Pancreas (tissue), 10 donors: ENCODE data around the gene NF1. TPM values are rescaled to one million over a fixed set of nuclear protein-coding genes. Genes with fewer than 3 reads are reported as not detected.
"Not testable (repeated sequence)": the region's sequence is repeated elsewhere in the genome, so short reads cannot be mapped to it uniquely, and the experiment has no call there.

Source experiments
- ATAC-seq, 4 donors: fragments of 200-7000 bp; cut with Tn5 transposase; one replicate each; pipeline versions ENCODE4 v1.8.0 to v1.9.1; 2020; ENCODE audit warnings: mild to moderate bottlenecking in 4 of 4, moderate library complexity in 4 of 4
- DNase-seq, 6 donors: peaks; one replicate each; pipeline ENCODE4 v3.0.0-alpha.2; 2020
- FAIRE-seq: peaks from 2 replicates; lab custom pipeline; 2012; peaks lifted over from hg19 to GRCh38; lab: Jason Lieb, UNC
- H3K27ac ChIP-seq, 4 donors: fragments of 200-600 bp; sonication (generic); 1 replicate in 3 of 4; 2 replicates in 1 of 4; pipeline versions ENCODE4 v1.5.0 to v1.8.0; 2020
- H3K27me3 ChIP-seq, 4 donors: fragments of 200-600 bp; one replicate each; pipeline ENCODE4 v1.8.0; 2021
- H3K36me3 ChIP-seq, 3 donors: fragments of 200-600 bp; sonication (generic) in 1 of 3; one replicate each; pipeline versions ENCODE4 v1.5.0 to v1.8.0; 2020 to 2021
- H3K4me1 ChIP-seq, 3 donors: fragments of 200-600 bp; one replicate each; pipeline ENCODE4 v1.8.0; 2021
- H3K4me3 ChIP-seq, 4 donors: fragments of 200-600 bp; sonication (generic) in 2 of 4; one replicate each; pipeline versions ENCODE4 v1.5.0 to v1.8.0; 2020 to 2021
- H3K9me3 ChIP-seq, 4 donors: fragments of 200-600 bp; one replicate each; pipeline ENCODE4 v1.8.0; 2021
- CTCF ChIP-seq, 4 donors: fragments of 200-600 bp; sonication (generic) in 3 of 4; IDR thresholded peaks; one replicate each; pipeline versions ENCODE4 v1.5.0 to v1.8.0; 2021; ENCODE audit warnings: antibody characterized with exemption in 4 of 4
- WGBS, 2 donors: extraction: QIAGEN DNeasy Blood & Tissue Kit; methylation state at CpG; one replicate each; pipeline ENCODE4 v1.1.7; 2013; 5-methylcytosine and 5-hydroxymethylcytosine counted together
- intact Hi-C, 3 donors: fragments of 100-400 bp; cut with DNase I; formaldehyde crosslinking; loops; one replicate each; pipeline versions ENCODE4 v1.11.1 to v1.14.2; 2022
- polyA plus RNA-seq, 2 donors: library from polyadenylated mRNA; stranded (reverse); fragments of 200-250 nt; gene quantifications; one replicate each; pipeline ENCODE4 v1.2.3, GENCODE V29; 2013
- total RNA-seq, 6 donors: library from RNA; stranded (reverse); fragmentation: NEBNext Ultra II Directional in 4 of 6; extraction: Animal tissue kit (Norgen Biotek cat#: 25700) in 4 of 6; gene quantifications; one replicate each; pipeline versions ENCODE4 v1.2.1 to v1.2.4, GENCODE V29; 2021 to 2023
- donor health status: healthy with polysubstance abuse.
- donor health status: DM: no; HTN: no; CAD: no; lungs with moderate emphysema.
- donor health status: DM: no; HTN: no; CAD: no.
- donor health status: control.
- donor health status: control.
- donor health status: Bipolar disorder and iron deficiency.
- donor health status: DM: yes; HTN: yes; CAD: no.
- donor health status: DM: no; HTN: no; CAD: no.
- donor health status: DM: no; HTN: no; CAD: no.
- donor health status: DM: yes; HTN: yes; CAD: no.

NF1 gene
- total and polyA plus RNA-seq, 8 donors, result 6.6 to 38.4 (median 27.8) TPM

DNA sequence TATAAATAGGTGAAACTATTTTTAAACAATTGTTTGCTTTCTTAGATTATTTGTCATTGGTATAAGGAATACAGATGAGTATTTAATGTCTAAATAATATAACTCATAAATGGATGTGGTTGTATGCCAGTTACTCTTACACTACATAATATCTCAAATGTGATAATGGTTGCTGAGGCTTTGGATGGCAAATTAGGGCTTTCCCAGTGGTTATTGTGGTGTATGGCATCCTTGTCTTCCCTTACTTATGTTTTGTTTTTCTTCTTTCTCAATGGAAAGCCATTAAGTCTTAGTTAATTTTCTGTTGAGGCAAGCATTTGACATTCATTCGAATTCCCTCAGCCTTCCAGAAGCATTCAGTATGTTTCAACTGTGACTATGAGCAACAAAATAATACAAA lies 191.8 kb downstream of the NF1 start:
- Histone ChIP-seq H3K4me3 (no peak overlapping the region), H3K4me1 (no peaks in the 10 kb centered on the region), H3K27me3 (no peaks in the 10 kb centered on the region), H3K27ac (no peak overlapping the region), H3K9me3 (no peaks in the 10 kb centered on the region), H3K36me3 (peaks cover 0 to 4% (median 0%) of the 10 kb centered on the region in 3 donors)
- DNase-seq (no peak), ATAC-seq (no peak), FAIRE-seq (no peak)
- intact Hi-C loops, result no loop called here
- 83 to 91% methylated on average over 1 of the region's 1 CpG for WGBS, 2 donors
- TF ChIP-seq CTCF (IDR thresholded peaks at IDR 0.05), result no peak

- ATAC-seq, H3K27ac ChIP-seq, H3K36me3 ChIP-seq, H3K4me3 ChIP-seq, intact Hi-C loops, FAIRE-seq, H3K4me1 ChIP-seq, H3K27me3 ChIP-seq, DNase-seq, H3K9me3 ChIP-seq: not testable (repeated sequence)
- WGBS, 2 donors, result 57 to 100% methylated on average over 1 of the region's 1 CpG
Observed at GRCh38 chr17:31287932-31288331, 193.2 kb downstream of the NF1 start.

DNA sequence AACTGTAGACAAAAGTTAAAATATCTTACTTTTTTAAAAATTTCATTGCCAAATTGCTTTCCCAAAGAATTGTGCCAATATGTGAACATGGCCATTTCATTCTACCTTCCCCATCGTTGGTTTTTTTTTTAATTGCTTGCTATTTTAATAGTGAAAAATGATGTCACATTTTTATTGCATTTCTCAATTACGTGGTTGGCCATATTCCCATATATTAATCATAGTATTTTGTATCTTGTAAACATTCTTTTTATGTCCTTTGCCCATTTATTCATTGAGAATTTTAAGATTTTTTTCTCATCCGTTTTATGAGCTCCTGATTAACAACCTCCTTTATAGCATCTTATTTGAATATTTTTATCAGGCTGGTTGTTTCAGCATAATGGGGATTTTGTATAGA lies 195.0 kb downstream of the NF1 start:
- Histone ChIP-seq H3K27me3 (no peaks in the 10 kb centered on the region), H3K4me3 (no peak overlapping the region), H3K9me3 (no peaks in the 10 kb centered on the region), H3K4me1 (no peaks in the 10 kb centered on the region), H3K36me3 (peaks cover 0 to 4% (median 0%) of the 10 kb centered on the region in 3 donors), H3K27ac (no peak overlapping the region)
- FAIRE-seq (no peak), ATAC-seq (no peak), DNase-seq (no peak)
- TF ChIP-seq CTCF (IDR thresholded peaks at IDR 0.05), result no peak
- intact Hi-C loops, result no loop called here
- 71 to 72% methylated on average over 3 of the region's 3 CpGs for WGBS, 2 donors

- H3K27me3 ChIP-seq, result no peaks in the 10 kb centered on the region
- ATAC-seq, result no peak
- no peak for FAIRE-seq
- no peak for DNase-seq
- no peaks in the 10 kb centered on the region for H3K9me3 ChIP-seq
- no peak for TF ChIP-seq CTCF (IDR thresholded peaks at IDR 0.05)
- H3K4me3 ChIP-seq, result no peak overlapping the region
- H3K36me3 ChIP-seq, result peaks cover 0 to 4% (median 0%) of the 10 kb centered on the region in 3 donors
- H3K4me1 ChIP-seq, result no peaks in the 10 kb centered on the region
- no peak overlapping the region for H3K27ac ChIP-seq
- intact Hi-C loops, result no loop called here
Observed at GRCh38 chr17:31291820-31292219, 197.0 kb downstream of the NF1 start.

- FAIRE-seq (no peak), ATAC-seq (no peak), DNase-seq (no peak)
- Histone ChIP-seq H3K27ac (no peak overlapping the region), H3K9me3 (no peaks in the 10 kb centered on the region), H3K27me3 (no peaks in the 10 kb centered on the region), H3K36me3 (peaks cover 0 to 4% (median 0%) of the 10 kb centered on the region in 3 donors), H3K4me3 (no peak overlapping the region), H3K4me1 (no peaks in the 10 kb centered on the region)
- TF ChIP-seq CTCF (IDR thresholded peaks at IDR 0.05), result no peak
- WGBS, 2 donors, result 91 to 98% methylated on average over 2 of the region's 2 CpGs
- intact Hi-C loops, result no loop called here
Observed at GRCh38 chr17:31293581-31293980, 198.8 kb downstream of the NF1 start.
